ENCODE measurements around the gene SPARC. TPM values are rescaled to one million over a fixed set of nuclear protein-coding genes. Genes with fewer than 3 reads are reported as not detected.

SPARC gene
- total RNA-seq, 4 donors from 2014 or later = 47.6 to 177 (median 68.6) TPM

- H3K9me3 ChIP-seq = no peaks in the 10 kb centered on the region
- H3K4me3 ChIP-seq = no peak overlapping the region
- TF ChIP-seq CTCF (IDR thresholded peaks at IDR 0.05) = no peak
- no peak for TF ChIP-seq POLR2A (IDR thresholded peaks at IDR 0.05)
- no peak for DNase-seq
- H3K27ac ChIP-seq = no peak overlapping the region
- H3K27me3 ChIP-seq = no peaks in the 10 kb centered on the region
- no peaks in the 10 kb centered on the region for H3K36me3 ChIP-seq
- no peaks in the 10 kb centered on the region for H3K4me1 ChIP-seq
Measured at GRCh38 chr5:151617383-151617840, 69.3 kb downstream of the SPARC start.

DNA sequence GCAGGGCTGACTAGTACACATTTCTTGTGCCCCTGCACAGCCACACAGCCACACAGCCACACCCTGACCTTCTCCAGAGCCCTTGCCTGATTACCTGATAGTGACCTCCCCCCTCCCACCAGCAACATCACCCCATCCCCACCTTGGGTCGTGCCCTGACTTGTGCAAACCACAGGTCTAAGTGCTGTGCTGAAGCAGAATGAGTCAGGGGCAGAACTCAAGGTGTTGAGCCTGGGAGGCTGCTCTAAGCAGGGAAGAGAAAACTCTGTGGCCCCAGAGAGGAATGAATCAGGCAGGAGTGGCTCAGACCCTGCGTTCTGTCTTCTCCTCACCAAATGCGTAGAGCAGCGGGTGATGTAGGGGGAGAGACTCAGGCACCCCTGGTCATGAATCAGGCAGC lies 71.3 kb downstream of the SPARC start:
- no peak overlapping the region for H3K4me3 ChIP-seq
- DNase-seq = no peak
- H3K9me3 ChIP-seq = no peaks in the 10 kb centered on the region
- H3K36me3 ChIP-seq = no peaks in the 10 kb centered on the region
- no peaks in the 10 kb centered on the region for H3K27me3 ChIP-seq
- no peaks in the 10 kb centered on the region for H3K4me1 ChIP-seq
- TF ChIP-seq CTCF (IDR thresholded peaks at IDR 0.05) = no peak
- TF ChIP-seq POLR2A (IDR thresholded peaks at IDR 0.05) = no peak
- H3K27ac ChIP-seq = no peak overlapping the region

DNA sequence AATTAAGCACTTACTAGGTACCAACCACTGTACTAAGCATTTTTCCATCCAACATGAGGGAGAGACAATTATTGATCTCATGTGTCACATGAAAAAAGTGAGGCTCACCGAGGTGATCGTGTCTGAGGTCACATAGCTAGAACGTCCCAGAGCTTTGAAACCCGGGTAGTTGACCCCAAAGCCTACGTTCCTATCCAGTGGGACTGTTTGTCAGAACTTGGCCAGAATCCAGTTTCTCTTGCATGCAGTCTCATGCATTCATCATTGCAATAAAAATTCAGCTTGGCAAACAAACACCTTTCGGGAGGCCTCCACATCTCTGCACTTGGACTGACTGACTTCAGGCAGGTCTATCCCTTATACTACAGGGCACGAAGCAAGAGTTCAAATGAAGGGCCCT lies 72.2 kb downstream of the SPARC start:
- no peak overlapping the region for H3K4me3 ChIP-seq
- H3K9me3 ChIP-seq = no peaks in the 10 kb centered on the region
- no peaks in the 10 kb centered on the region for H3K4me1 ChIP-seq
- no peak for TF ChIP-seq POLR2A (IDR thresholded peaks at IDR 0.05)
- no peak for TF ChIP-seq CTCF (IDR thresholded peaks at IDR 0.05)
- H3K36me3 ChIP-seq = no peaks in the 10 kb centered on the region
- no peak overlapping the region for H3K27ac ChIP-seq
- no peaks in the 10 kb centered on the region for H3K27me3 ChIP-seq
- DNase-seq = no peak

- DNase-seq = no peak
- Histone ChIP-seq H3K9me3 (no peaks in the 10 kb centered on the region), H3K4me3 (no peak overlapping the region), H3K27me3 (no peaks in the 10 kb centered on the region), H3K27ac (no peak overlapping the region), H3K4me1 (no peaks in the 10 kb centered on the region), H3K36me3 (no peaks in the 10 kb centered on the region)
- TF ChIP-seq POLR2A (IDR thresholded peaks at IDR 0.05) (no peak), CTCF (IDR thresholded peaks at IDR 0.05) (no peak)
Measured at GRCh38 chr5:151612689-151613427, 73.9 kb downstream of the SPARC start.

DNA sequence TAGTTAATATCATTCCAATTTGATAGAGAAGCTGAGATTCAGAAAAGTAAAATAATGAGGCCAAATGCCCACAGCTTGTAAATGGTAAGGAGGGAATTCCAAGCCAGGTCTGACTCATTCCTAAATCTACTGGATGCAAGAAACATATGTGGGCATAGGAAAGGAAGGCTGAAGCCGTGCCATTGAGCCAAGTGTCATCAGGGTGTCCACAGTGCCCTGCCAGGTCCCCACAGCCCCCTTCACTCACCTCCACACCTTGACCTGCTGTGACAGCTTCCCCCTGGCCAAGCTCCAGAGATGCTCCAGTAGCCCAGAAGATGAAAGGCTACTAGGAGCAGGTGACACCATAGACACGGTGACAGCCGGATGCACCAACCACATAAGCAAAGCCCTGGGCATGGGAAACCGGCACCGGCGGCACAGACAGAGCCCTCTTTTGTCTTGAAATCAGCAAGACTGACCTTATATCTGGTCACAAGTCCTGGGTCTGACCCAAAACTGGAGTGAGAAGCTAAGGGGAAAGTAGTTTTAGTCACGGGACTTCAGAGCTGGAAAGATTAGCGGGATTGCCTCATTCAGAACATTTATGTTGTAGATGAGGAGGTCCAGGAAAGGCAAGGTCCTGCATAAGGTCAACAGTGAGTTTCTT lies 75.5 kb downstream of the SPARC start:
- Histone ChIP-seq H3K36me3 (no peaks in the 10 kb centered on the region), H3K9me3 (no peaks in the 10 kb centered on the region), H3K27me3 (no peaks in the 10 kb centered on the region), H3K4me3 (no peak overlapping the region), H3K4me1 (no peaks in the 10 kb centered on the region), H3K27ac (no peak overlapping the region)
- DNase-seq = no peak
- TF ChIP-seq POLR2A (IDR thresholded peaks at IDR 0.05) (no peak), CTCF (IDR thresholded peaks at IDR 0.05) (no peak)

Small RNA genes within 50 kb of the gene (small RNA-seq; reads per million reads assigned to genes)
- gene RN7SKP232 = 0 reads per million in 2 donors

Other genes starting within 250 kb of the SPARC start
- gene SLC36A1, start 239.3 kb downstream of the SPARC start, total RNA-seq = 100 to 1,000 TPM in 2 of 4 donors, 10 to 100 TPM in 2; 23.9 to 171 (median 107) TPM
- gene FAT2, start 95.6 kb downstream of the SPARC start, total RNA-seq = under 1 TPM in 1 of 4 donors, not detected in 3; under 0.01 TPM
- 100 to 1,000 TPM in 3 of 4 donors, 10 to 100 TPM in 1; 99.9 to 161 (median 126) TPM for gene ATOX1, start 71.7 kb upstream of the SPARC start, total RNA-seq
- 10 to 100 TPM; 63.7 to 67.7 (median 65.8) TPM for gene G3BP1, start 85.0 kb upstream of the SPARC start, total RNA-seq
- not detected for gene GLRA1, start 237.9 kb upstream of the SPARC start, total RNA-seq

All from Peyer's patch (tissue), 4 donors.